ENCODE measurements around the gene PIM1. TPM values are rescaled to one million over a fixed set of nuclear protein-coding genes. Genes with fewer than 3 reads are reported as not detected.

The PIM1 gene
- total and polyA plus RNA-seq, 10 of the 15 experiments (the other 5 are each of a cell fraction or from before 2014, with no cell fraction given) = 0.66 to 33.9 (median 10.2) TPM

DNA sequence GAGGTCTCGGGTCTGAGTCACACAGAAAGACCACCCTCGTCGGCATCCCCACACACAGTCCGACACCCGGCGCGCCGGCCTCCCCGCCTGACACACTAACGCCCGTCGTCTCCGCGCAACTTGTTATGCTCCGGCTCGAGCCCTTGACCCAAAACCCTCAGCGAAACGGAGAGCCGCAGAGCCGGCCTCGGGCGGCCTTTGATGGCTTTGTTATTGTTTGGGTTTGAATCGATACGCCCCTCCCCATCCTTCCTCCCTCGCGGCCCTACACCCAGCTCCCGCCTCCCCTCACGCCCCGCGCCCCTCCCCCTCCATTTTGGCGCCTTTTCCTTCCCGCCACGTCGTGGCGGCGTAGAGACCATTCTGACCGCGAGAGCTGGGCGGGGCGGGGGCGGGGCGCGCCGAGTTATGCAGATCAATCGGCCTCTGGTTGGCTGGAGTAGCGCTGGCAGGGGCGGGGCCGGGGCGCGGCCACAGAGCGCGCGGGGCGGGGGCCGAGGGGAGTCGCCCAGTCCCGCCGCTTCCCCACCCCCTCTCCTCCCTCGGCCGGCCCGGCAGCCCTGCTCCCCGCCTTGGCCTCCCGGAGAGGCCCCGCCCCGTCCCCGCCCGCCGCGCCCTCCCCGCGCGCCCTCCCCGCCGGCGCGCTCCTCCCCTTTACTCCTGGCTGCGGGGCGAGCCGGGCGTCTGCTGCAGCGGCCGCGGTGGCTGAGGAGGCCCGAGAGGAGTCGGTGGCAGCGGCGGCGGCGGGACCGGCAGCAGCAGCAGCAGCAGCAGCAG lies at the start of gene PIM1 (continued):
- no peak for TF ChIP-seq SUPT20H (IDR thresholded peaks at IDR 0.05; ENCODE audit: borderline replicate concordance, control insufficient read depth, low read depth, low read length)
- TF ChIP-seq HDAC2 (IDR thresholded peaks at IDR 0.05) = no peak
- TF ChIP-seq, protein P1, sequence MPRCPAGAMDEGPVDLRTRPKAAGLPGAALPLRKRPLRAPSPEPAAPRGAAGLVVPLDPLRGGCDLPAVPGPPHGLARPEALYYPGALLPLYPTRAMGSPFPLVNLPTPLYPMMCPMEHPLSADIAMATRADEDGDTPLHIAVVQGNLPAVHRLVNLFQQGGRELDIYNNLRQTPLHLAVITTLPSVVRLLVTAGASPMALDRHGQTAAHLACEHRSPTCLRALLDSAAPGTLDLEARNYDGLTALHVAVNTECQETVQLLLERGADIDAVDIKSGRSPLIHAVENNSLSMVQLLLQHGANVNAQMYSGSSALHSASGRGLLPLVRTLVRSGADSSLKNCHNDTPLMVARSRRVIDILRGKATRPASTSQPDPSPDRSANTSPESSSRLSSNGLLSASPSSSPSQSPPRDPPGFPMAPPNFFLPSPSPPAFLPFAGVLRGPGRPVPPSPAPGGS (IDR thresholded peaks at IDR 0.05; ENCODE audit: borderline replicate concordance, insufficient read depth, low read depth, low read length, poor library complexity, severe bottlenecking) = no peak
- TF ChIP-seq, protein P2, sequence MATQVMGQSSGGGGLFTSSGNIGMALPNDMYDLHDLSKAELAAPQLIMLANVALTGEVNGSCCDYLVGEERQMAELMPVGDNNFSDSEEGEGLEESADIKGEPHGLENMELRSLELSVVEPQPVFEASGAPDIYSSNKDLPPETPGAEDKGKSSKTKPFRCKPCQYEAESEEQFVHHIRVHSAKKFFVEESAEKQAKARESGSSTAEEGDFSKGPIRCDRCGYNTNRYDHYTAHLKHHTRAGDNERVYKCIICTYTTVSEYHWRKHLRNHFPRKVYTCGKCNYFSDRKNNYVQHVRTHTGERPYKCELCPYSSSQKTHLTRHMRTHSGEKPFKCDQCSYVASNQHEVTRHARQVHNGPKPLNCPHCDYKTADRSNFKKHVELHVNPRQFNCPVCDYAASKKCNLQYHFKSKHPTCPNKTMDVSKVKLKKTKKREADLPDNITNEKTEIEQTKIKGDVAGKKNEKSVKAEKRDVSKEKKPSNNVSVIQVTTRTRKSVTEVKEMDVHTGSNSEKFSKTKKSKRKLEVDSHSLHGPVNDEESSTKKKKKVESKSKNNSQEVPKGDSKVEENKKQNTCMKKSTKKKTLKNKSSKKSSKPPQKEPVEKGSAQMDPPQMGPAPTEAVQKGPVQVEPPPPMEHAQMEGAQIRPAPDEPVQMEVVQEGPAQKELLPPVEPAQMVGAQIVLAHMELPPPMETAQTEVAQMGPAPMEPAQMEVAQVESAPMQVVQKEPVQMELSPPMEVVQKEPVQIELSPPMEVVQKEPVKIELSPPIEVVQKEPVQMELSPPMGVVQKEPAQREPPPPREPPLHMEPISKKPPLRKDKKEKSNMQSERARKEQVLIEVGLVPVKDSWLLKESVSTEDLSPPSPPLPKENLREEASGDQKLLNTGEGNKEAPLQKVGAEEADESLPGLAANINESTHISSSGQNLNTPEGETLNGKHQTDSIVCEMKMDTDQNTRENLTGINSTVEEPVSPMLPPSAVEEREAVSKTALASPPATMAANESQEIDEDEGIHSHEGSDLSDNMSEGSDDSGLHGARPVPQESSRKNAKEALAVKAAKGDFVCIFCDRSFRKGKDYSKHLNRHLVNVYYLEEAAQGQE (IDR thresholded peaks at IDR 0.05; ENCODE audit: low read depth, low read length) = no peak
- no peak for TF ChIP-seq BCL11A (IDR thresholded peaks at IDR 0.05; ENCODE audit: low read depth, low read length)
- no peak for TF ChIP-seq EP300 (IDR thresholded peaks at IDR 0.05; ENCODE audit: borderline replicate concordance in 1 of 2, control insufficient read depth in 1 of 2, low read depth in 2 of 2, low read length in 2 of 2)
- TF ChIP-seq ZNF622 (IDR thresholded peaks at IDR 0.05) = no peak
- no peak for TF ChIP-seq TCF3 (IDR thresholded peaks at IDR 0.05; ENCODE audit: borderline replicate concordance, insufficient read depth, low read depth, low read length)
- 0 out of 4 replicates have a peak, but pooled peaks of 1 of the 2 experiments have one; percentile 8 for TF ChIP-seq SRF (IDR thresholded peaks at IDR 0.05; ENCODE audit: low read depth in 2 of 2, low read length in 2 of 2)
- TF ChIP-seq, protein P3, sequence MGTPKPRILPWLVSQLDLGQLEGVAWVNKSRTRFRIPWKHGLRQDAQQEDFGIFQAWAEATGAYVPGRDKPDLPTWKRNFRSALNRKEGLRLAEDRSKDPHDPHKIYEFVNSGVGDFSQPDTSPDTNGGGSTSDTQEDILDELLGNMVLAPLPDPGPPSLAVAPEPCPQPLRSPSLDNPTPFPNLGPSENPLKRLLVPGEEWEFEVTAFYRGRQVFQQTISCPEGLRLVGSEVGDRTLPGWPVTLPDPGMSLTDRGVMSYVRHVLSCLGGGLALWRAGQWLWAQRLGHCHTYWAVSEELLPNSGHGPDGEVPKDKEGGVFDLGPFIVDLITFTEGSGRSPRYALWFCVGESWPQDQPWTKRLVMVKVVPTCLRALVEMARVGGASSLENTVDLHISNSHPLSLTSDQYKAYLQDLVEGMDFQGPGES (IDR thresholded peaks at IDR 0.05) = no peak
- TF ChIP-seq, protein P4, sequence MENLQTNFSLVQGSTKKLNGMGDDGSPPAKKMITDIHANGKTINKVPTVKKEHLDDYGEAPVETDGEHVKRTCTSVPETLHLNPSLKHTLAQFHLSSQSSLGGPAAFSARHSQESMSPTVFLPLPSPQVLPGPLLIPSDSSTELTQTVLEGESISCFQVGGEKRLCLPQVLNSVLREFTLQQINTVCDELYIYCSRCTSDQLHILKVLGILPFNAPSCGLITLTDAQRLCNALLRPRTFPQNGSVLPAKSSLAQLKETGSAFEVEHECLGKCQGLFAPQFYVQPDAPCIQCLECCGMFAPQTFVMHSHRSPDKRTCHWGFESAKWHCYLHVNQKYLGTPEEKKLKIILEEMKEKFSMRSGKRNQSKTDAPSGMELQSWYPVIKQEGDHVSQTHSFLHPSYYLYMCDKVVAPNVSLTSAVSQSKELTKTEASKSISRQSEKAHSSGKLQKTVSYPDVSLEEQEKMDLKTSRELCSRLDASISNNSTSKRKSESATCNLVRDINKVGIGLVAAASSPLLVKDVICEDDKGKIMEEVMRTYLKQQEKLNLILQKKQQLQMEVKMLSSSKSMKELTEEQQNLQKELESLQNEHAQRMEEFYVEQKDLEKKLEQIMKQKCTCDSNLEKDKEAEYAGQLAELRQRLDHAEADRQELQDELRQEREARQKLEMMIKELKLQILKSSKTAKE (IDR thresholded peaks at IDR 0.05; ENCODE audit: low read depth, poor library complexity, severe bottlenecking) = no peak
- TF ChIP-seq, protein P5, sequence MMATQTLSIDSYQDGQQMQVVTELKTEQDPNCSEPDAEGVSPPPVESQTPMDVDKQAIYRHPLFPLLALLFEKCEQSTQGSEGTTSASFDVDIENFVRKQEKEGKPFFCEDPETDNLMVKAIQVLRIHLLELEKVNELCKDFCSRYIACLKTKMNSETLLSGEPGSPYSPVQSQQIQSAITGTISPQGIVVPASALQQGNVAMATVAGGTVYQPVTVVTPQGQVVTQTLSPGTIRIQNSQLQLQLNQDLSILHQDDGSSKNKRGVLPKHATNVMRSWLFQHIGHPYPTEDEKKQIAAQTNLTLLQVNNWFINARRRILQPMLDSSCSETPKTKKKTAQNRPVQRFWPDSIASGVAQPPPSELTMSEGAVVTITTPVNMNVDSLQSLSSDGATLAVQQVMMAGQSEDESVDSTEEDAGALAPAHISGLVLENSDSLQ (IDR thresholded peaks at IDR 0.05) = no peak
- TF ChIP-seq, protein P6, sequence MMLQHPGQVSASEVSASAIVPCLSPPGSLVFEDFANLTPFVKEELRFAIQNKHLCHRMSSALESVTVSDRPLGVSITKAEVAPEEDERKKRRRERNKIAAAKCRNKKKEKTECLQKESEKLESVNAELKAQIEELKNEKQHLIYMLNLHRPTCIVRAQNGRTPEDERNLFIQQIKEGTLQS (IDR thresholded peaks at IDR 0.05; ENCODE audit: borderline replicate concordance, extremely low read depth, low read depth, low read length) = no peak
- TF ChIP-seq, protein P7, sequence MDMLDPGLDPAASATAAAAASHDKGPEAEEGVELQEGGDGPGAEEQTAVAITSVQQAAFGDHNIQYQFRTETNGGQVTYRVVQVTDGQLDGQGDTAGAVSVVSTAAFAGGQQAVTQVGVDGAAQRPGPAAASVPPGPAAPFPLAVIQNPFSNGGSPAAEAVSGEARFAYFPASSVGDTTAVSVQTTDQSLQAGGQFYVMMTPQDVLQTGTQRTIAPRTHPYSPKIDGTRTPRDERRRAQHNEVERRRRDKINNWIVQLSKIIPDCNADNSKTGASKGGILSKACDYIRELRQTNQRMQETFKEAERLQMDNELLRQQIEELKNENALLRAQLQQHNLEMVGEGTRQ (IDR thresholded peaks at IDR 0.05; ENCODE audit: borderline replicate concordance, low read depth, low read length) = no peak
- peak; percentile 76 for TF ChIP-seq CHD2 (IDR thresholded peaks at IDR 0.05; ENCODE audit: borderline replicate concordance, low read depth, low read length)
- peak; percentile 45; the same call in 1 of the 2 replicates for TF ChIP-seq YY1 (IDR thresholded peaks at IDR 0.05; ENCODE audit: low read depth, low read length)
- TF ChIP-seq ZNF384 (IDR thresholded peaks at IDR 0.05; ENCODE audit: borderline replicate concordance, low read depth, low read length) = no peak
